22Rv1 (cell line): ENCODE results near the gene RAPGEF4.

Experiments used
- H3K27ac ChIP-seq: fragments of 450-650 bp; 2 replicates; pipeline ENCODE4 v1.5.1; 2017
- CTCF ChIP-seq: fragments of 450-650 bp; IDR thresholded peaks from 2 replicates; pipeline ENCODE4 v1.5.1; 2017; ENCODE audit warnings: mild to moderate bottlenecking
- ZFX ChIP-seq: fragments of 450-650 bp; IDR thresholded peaks from 2 replicates; pipeline ENCODE4 v1.6.1; 2017; ENCODE audit warnings: antibody characterized with exemption, borderline replicate concordance

The RAPGEF4 gene

GRCh38 chr2:172976816-172977215 is 241.2 kb downstream of the RAPGEF4 start:
- H3K27ac ChIP-seq: no peak overlapping the region
- TF ChIP-seq CTCF (no peak), ZFX (no peak)

- TF ChIP-seq CTCF (no peak), ZFX (no peak)
- no peak overlapping the region for H3K27ac ChIP-seq
Measured at GRCh38 chr2:172977270-172978062, 241.8 kb downstream of the RAPGEF4 start.

GRCh38 chr2:172978063-172978383 is 242.4 kb downstream of the RAPGEF4 start:
- no peak overlapping the region for H3K27ac ChIP-seq
- TF ChIP-seq CTCF: no peak
- TF ChIP-seq ZFX: no peak

- no peak overlapping the region for H3K27ac ChIP-seq
- TF ChIP-seq ZFX (no peak), CTCF (no peak)
Measured at GRCh38 chr2:172985139-172985892, 249.7 kb downstream of the RAPGEF4 start.

- H3K27ac ChIP-seq: no peak overlapping the region
- TF ChIP-seq ZFX (no peak), CTCF (no peak)
Measured at GRCh38 chr2:172986040-172986439, 250.4 kb downstream of the RAPGEF4 start.

- no peak overlapping the region for H3K27ac ChIP-seq
- TF ChIP-seq ZFX: no peak
- TF ChIP-seq CTCF: no peak
Measured at GRCh38 chr2:172988728-172989127, 253.1 kb downstream of the RAPGEF4 start.

GRCh38 chr2:172991031-172991430 is 255.4 kb downstream of the RAPGEF4 start:
- TF ChIP-seq CTCF: no peak
- TF ChIP-seq ZFX: no peak
- H3K27ac ChIP-seq: no peak overlapping the region
